ENCODE measurements around the gene SLC25A13.

SLC25A13 gene

DNA sequence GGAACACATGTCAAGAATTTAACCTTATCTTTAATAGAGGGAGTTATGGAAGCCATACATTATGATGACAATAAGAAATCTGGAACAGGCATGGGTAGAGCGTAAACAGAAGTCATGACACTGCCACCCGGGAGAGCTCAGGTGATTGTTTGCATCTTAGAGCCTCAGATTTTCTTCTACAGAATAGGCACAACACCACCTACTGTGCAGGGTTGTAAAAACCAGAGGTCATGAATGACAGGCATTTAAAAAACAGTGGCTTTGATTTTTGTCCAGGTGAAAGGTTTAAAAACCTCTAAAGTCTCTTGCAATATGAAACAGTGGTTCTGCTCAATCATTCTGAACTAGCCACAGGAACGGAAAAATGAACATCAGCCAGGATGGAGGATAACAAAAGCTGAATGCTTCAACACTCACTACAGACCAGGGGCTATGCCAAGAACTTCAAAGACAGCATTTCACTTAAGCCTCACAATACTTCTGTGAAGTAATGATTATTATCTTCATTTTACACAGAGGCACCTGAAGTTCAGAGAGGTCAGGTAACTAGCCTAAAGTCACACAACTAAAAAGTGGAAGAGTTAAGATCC, 123.8 kb downstream of the SLC25A13 start:
- no peak overlapping the region for H2AK5ac ChIP-seq (ENCODE audit: low read depth, low read length)
- H3K14ac ChIP-seq (ENCODE audit: low read length), result no peak overlapping the region
- H2BK5ac ChIP-seq (ENCODE audit: low read length), result no peak overlapping the region
- H3K4me1 ChIP-seq (ENCODE audit: control insufficient read depth in 2 of 2, insufficient read depth in 1 of 2, low read depth in 1 of 2, low read length in 2 of 2), result peaks cover 0 to 6% of the 10 kb centered on the region in 2 donors
- no peak overlapping the region for H2BK120ac ChIP-seq (ENCODE audit: low read depth, low read length)
- H3K18ac ChIP-seq (ENCODE audit: low read length), result no peak overlapping the region
- H3K27ac ChIP-seq (replicated peaks; ENCODE audit: low read length), result no peak overlapping the region
- H3K36me3 ChIP-seq (replicated peaks in 1 of 2; ENCODE audit: control insufficient read depth in 2 of 2, insufficient read depth in 2 of 2, low read length in 2 of 2), result peaks cover 0 to 16% of the 10 kb centered on the region in 2 donors
- WGBS, 2 donors (ENCODE audit: extremely low coverage in 2 of 2, insufficient read length in 2 of 2, insufficient replicate concordance in 1 of 2), result no CpG with 5 or more reads among the region's 3 CpGs
- H4K8ac ChIP-seq (ENCODE audit: low read depth, low read length), result no peak overlapping the region
- no peak overlapping the region for H3K4me3 ChIP-seq (ENCODE audit: low read length in 2 of 2)
- no peak overlapping the region for H3K4me2 ChIP-seq (ENCODE audit: insufficient read depth, low read length, poor library complexity, severe bottlenecking)
- H3K4ac ChIP-seq (ENCODE audit: low read length), result no peak overlapping the region
- no peaks in the 10 kb centered on the region for H3K27me3 ChIP-seq (ENCODE audit: control insufficient read depth in 3 of 3, insufficient read depth in 3 of 3, low read depth in 1 of 3, low read length in 3 of 3)
- no peak overlapping the region for H2BK15ac ChIP-seq (ENCODE audit: low read length)
- no peaks in the 10 kb centered on the region for H3K79me1 ChIP-seq (ENCODE audit: low read depth, low read length)
- no peak for DNase-seq (ENCODE audit: low spot score)
- H2BK12ac ChIP-seq (ENCODE audit: low read length), result no peak overlapping the region
- no peak overlapping the region for H3K23ac ChIP-seq (ENCODE audit: low read depth, low read length, poor library complexity)
- H2AFZ ChIP-seq (ENCODE audit: low read length), result no peak overlapping the region
- no peak overlapping the region for H4K91ac ChIP-seq (ENCODE audit: low read depth, low read length, poor library complexity)
- H3K9ac ChIP-seq (ENCODE audit: low read depth, low read length, poor library complexity), result no peak overlapping the region
- H3K9me3 ChIP-seq (replicated peaks in 1 of 2; ENCODE audit: control insufficient read depth in 2 of 2, insufficient read depth in 1 of 2, low read depth in 1 of 2, low read length in 2 of 2), result no peaks in the 10 kb centered on the region

DNA sequence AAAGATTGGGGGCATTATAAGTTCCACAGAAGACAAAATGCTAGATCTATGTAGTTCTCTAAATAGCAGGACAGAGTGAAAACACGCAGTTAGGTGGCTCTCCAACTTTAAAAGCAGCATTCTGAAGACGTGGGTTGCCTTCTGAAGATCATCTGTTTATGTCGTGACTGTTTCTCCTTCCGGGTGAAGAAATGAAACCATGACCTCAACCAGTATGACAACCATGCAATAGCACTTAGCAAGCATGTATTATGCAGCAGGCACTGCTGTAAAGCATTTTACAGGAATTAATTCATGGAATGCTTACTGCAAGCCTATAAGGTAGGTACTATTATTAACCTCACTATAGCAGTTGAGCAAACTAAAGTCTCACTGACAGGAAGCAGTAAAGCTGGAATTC, 125.2 kb downstream of the SLC25A13 start:
- H2AK5ac ChIP-seq (ENCODE audit: low read depth, low read length), result no peak overlapping the region
- H3K9ac ChIP-seq (ENCODE audit: low read depth, low read length, poor library complexity), result no peak overlapping the region
- no peak overlapping the region for H3K4ac ChIP-seq (ENCODE audit: low read length)
- H3K4me2 ChIP-seq (ENCODE audit: insufficient read depth, low read length, poor library complexity, severe bottlenecking), result no peak overlapping the region
- DNase-seq (ENCODE audit: low spot score), result no peak
- no peaks in the 10 kb centered on the region for H3K27me3 ChIP-seq (ENCODE audit: control insufficient read depth in 3 of 3, insufficient read depth in 3 of 3, low read depth in 1 of 3, low read length in 3 of 3)
- no peak overlapping the region for H2BK120ac ChIP-seq (ENCODE audit: low read depth, low read length)
- H2AFZ ChIP-seq (ENCODE audit: low read length), result no peak overlapping the region
- H3K27ac ChIP-seq (replicated peaks; ENCODE audit: low read length), result no peak overlapping the region
- peaks cover 0 to 6% of the 10 kb centered on the region in 2 donors for H3K4me1 ChIP-seq (ENCODE audit: control insufficient read depth in 2 of 2, insufficient read depth in 1 of 2, low read depth in 1 of 2, low read length in 2 of 2)
- H4K8ac ChIP-seq (ENCODE audit: low read depth, low read length), result no peak overlapping the region
- no peak overlapping the region for H3K4me3 ChIP-seq (ENCODE audit: low read length in 2 of 2)
- no peak overlapping the region for H2BK5ac ChIP-seq (ENCODE audit: low read length)
- WGBS, 2 donors (ENCODE audit: extremely low coverage in 2 of 2, insufficient read length in 2 of 2, insufficient replicate concordance in 1 of 2), result no CpG with 5 or more reads among the region's 4 CpGs
- no peaks in the 10 kb centered on the region for H3K79me1 ChIP-seq (ENCODE audit: low read depth, low read length)
- no peak overlapping the region for H3K18ac ChIP-seq (ENCODE audit: low read length)
- no peak overlapping the region for H3K14ac ChIP-seq (ENCODE audit: low read length)
- H2BK12ac ChIP-seq (ENCODE audit: low read length), result no peak overlapping the region
- H3K36me3 ChIP-seq (replicated peaks in 1 of 2; ENCODE audit: control insufficient read depth in 2 of 2, insufficient read depth in 2 of 2, low read length in 2 of 2), result peaks cover 4 to 30% of the 10 kb centered on the region in 2 donors
- H4K91ac ChIP-seq (ENCODE audit: low read depth, low read length, poor library complexity), result no peak overlapping the region
- H3K9me3 ChIP-seq (replicated peaks in 1 of 2; ENCODE audit: control insufficient read depth in 2 of 2, insufficient read depth in 1 of 2, low read depth in 1 of 2, low read length in 2 of 2), result no peaks in the 10 kb centered on the region
- no peak overlapping the region for H3K23ac ChIP-seq (ENCODE audit: low read depth, low read length, poor library complexity)
- no peak overlapping the region for H2BK15ac ChIP-seq (ENCODE audit: low read length)

DNA sequence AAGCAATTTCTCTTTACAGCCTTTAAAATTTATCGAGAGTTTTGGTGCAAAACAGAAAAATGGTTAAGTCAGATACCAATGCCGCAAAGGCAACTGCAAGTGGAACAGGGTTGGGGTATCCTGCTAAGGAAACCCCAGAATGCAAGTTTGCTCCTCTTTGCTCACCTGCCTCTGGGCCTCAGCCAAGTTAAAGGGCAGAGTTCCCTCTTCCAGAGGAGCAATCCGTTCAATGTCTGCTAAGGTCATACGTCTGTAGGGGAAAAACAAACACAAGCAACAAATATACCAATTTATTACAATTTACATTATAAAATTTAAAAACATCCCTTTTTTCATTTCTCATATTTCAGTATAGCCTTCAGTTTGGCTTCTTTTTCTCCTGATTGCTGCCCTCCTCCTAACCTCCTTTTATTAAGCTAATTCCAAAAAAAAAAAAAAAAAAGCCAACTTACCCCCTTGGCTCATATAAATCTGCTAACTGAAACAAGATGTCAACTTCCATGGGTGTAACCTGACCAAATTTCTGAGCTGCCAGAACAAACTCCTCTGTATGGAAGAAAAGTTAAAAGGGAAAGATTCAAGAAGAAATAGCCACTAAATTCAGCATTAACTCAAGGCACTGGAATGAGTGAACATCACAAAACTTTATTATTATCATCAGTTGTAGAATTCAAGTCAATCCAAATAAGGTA, 132.6 kb downstream of the SLC25A13 start:
- Histone ChIP-seq H2BK120ac (ENCODE audit: low read depth, low read length) (no peak overlapping the region), H3K9ac (ENCODE audit: low read depth, low read length, poor library complexity) (no peak overlapping the region), H3K27ac (replicated peaks; ENCODE audit: low read length) (no peak overlapping the region), H3K4me1 (ENCODE audit: control insufficient read depth in 2 of 2, insufficient read depth in 1 of 2, low read depth in 1 of 2, low read length in 2 of 2) (peaks cover 0 to 2% of the 10 kb centered on the region in 2 donors), H4K8ac (ENCODE audit: low read depth, low read length) (no peak overlapping the region), H2AFZ (ENCODE audit: low read length) (no peak overlapping the region), H2BK5ac (ENCODE audit: low read length) (no peak overlapping the region), H3K4me3 (ENCODE audit: low read length in 2 of 2) (no peak overlapping the region), H2BK15ac (ENCODE audit: low read length) (no peak overlapping the region), H3K23ac (ENCODE audit: low read depth, low read length, poor library complexity) (no peak overlapping the region), H3K18ac (ENCODE audit: low read length) (no peak overlapping the region), H3K9me3 (replicated peaks in 1 of 2; ENCODE audit: control insufficient read depth in 2 of 2, insufficient read depth in 1 of 2, low read depth in 1 of 2, low read length in 2 of 2) (no peaks in the 10 kb centered on the region), H3K14ac (ENCODE audit: low read length) (no peak overlapping the region), H3K4ac (ENCODE audit: low read length) (no peak overlapping the region), H4K91ac (ENCODE audit: low read depth, low read length, poor library complexity) (no peak overlapping the region), H3K79me1 (ENCODE audit: low read depth, low read length) (no peaks in the 10 kb centered on the region), H2AK5ac (ENCODE audit: low read depth, low read length) (no peak overlapping the region), H3K4me2 (ENCODE audit: insufficient read depth, low read length, poor library complexity, severe bottlenecking) (no peak overlapping the region), H2BK12ac (ENCODE audit: low read length) (no peak overlapping the region), H3K27me3 (ENCODE audit: control insufficient read depth in 3 of 3, insufficient read depth in 3 of 3, low read depth in 1 of 3, low read length in 3 of 3) (no peaks in the 10 kb centered on the region), H3K36me3 (replicated peaks in 1 of 2; ENCODE audit: control insufficient read depth in 2 of 2, insufficient read depth in 2 of 2, low read length in 2 of 2) (peaks cover 5 to 86% of the 10 kb centered on the region in 2 donors)
- no peak for DNase-seq (ENCODE audit: low spot score)
- WGBS, 2 donors (ENCODE audit: extremely low coverage in 2 of 2, insufficient read length in 2 of 2, insufficient replicate concordance in 1 of 2), result no CpG with 5 or more reads among the region's 4 CpGs

DNA sequence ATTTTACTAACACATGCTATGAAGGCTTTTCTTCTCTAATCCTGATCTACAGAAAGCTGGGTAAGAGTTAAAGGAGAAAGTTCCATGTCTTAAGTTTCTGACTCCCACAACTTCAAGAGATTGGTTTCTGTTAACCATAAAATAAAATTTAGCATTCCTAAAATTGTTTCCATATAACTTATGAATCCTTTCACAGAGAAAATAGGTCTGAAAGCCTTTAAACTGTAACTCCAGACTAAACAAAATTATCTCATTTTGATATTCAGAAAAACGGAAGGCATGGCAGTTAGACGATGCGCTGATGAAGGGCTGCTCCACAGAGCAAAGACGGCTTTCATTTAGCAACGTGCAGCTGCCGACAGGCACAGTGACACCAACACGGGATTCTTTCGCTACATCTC, 133.3 kb downstream of the SLC25A13 start:
- Histone ChIP-seq H2AFZ (ENCODE audit: low read length) (no peak overlapping the region), H3K36me3 (replicated peaks in 1 of 2; ENCODE audit: control insufficient read depth in 2 of 2, insufficient read depth in 2 of 2, low read length in 2 of 2) (peaks cover 6 to 87% of the 10 kb centered on the region in 2 donors), H3K4me2 (ENCODE audit: insufficient read depth, low read length, poor library complexity, severe bottlenecking) (no peak overlapping the region), H3K9me3 (replicated peaks in 1 of 2; ENCODE audit: control insufficient read depth in 2 of 2, insufficient read depth in 1 of 2, low read depth in 1 of 2, low read length in 2 of 2) (no peaks in the 10 kb centered on the region), H3K18ac (ENCODE audit: low read length) (no peak overlapping the region), H3K79me1 (ENCODE audit: low read depth, low read length) (no peaks in the 10 kb centered on the region), H2BK15ac (ENCODE audit: low read length) (no peak overlapping the region), H3K9ac (ENCODE audit: low read depth, low read length, poor library complexity) (no peak overlapping the region), H3K27me3 (ENCODE audit: control insufficient read depth in 3 of 3, insufficient read depth in 3 of 3, low read depth in 1 of 3, low read length in 3 of 3) (no peaks in the 10 kb centered on the region), H3K4me3 (ENCODE audit: low read length in 2 of 2) (no peak overlapping the region), H3K14ac (ENCODE audit: low read length) (no peak overlapping the region), H3K23ac (ENCODE audit: low read depth, low read length, poor library complexity) (no peak overlapping the region), H3K4me1 (ENCODE audit: control insufficient read depth in 2 of 2, insufficient read depth in 1 of 2, low read depth in 1 of 2, low read length in 2 of 2) (peaks cover 0 to 2% of the 10 kb centered on the region in 2 donors), H2BK120ac (ENCODE audit: low read depth, low read length) (no peak overlapping the region), H3K27ac (replicated peaks; ENCODE audit: low read length) (no peak overlapping the region), H4K91ac (ENCODE audit: low read depth, low read length, poor library complexity) (no peak overlapping the region), H2BK5ac (ENCODE audit: low read length) (no peak overlapping the region), H4K8ac (ENCODE audit: low read depth, low read length) (no peak overlapping the region), H2AK5ac (ENCODE audit: low read depth, low read length) (no peak overlapping the region), H3K4ac (ENCODE audit: low read length) (no peak overlapping the region), H2BK12ac (ENCODE audit: low read length) (no peak overlapping the region)
- no CpG with 5 or more reads among the region's 8 CpGs for WGBS, 2 donors (ENCODE audit: extremely low coverage in 2 of 2, insufficient read length in 2 of 2, insufficient replicate concordance in 1 of 2)
- no peak for DNase-seq (ENCODE audit: low spot score)
